DMS79 treated with DMSO at 0.1 percent for 48 hours (cell line): ENCODE results near the gene CNIH1.
"Not testable (repeated sequence)": the region's sequence is repeated elsewhere in the genome, so short reads cannot be mapped to it uniquely, and the experiment has no call there.

ENCODE experiments used
- DNase-seq: peaks from one replicate; lab custom pipeline; 2025; lab: John Stamatoyannopoulos, UW

CNIH1 gene

DNA sequence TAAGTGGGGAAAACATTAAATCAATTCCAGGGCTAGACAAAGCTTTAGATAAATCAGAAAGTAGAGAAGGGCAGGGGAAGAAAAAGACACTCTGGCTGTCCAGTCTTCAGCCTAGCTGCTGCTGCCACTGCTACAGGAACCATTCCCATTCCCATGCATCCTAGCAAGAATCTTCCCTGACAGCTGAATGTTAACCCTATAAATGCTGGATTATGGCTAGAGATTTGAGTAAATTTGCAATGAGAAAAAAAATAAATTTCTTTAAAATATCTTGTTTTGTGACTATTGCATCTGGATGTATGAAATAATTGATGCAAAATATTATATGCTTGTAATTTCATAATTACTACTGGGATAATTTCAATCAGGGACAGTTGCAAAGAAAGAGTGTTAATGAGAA lies 59.4 kb downstream of the CNIH1 start:
- DNase-seq = no peak

DNA sequence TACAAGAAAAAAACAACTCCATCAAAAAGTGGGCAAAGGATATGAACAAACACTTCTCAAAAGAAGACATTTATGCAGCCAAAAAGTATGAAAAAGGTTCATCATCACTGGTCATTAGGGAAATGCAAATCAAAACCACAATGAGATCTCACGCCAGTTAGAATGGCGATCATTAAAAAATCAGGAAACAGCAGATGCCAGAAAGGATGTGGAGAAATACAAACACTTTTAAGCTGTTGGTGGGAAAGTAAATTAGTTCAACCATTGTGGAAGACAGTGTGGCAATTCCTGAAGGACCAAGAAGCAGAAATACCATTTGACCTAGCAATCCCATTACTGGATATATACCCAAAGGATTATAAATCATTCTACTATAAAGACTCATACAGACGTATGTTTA lies 60.6 kb downstream of the CNIH1 start:
- DNase-seq = not testable (repeated sequence)

DNA sequence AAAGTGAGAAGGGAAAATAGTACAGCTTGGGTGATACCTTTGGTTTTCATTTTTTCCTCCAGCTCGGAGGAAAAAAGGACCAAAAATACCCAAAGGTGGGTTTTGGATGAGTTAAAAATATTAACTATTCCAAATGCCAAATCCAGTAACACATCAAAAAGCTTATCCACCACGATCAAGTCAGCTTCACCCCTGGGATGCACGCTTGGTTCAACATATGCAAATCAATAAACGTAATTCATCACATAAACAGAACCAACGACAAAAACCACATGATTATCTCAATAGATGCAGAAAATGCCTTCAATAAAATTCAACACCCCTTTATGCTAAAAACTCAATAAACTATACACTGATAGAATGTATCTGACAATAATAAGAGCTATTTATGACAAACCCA lies 62.3 kb downstream of the CNIH1 start:
- DNase-seq = not testable (repeated sequence)

DNA sequence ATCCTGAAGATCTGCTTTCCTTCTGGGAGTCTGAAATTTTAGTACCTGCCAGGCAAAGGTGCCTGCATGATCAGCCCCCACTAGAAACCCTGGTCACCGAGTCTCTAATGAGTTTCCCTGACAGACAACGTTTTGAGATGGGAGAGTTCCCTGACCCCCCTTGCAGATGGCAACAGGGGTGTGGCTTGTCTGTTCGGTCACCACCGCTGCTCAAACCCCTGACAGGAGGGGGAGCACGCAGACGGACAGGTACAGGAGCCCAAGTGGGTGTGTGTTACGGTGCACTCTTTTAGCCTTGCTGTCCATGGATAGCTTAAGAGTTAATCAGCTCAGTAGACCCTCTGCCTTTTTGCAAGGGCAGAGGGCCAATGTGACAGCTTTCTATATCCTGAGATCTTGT lies 63.7 kb downstream of the CNIH1 start:
- no peak for DNase-seq

DNA sequence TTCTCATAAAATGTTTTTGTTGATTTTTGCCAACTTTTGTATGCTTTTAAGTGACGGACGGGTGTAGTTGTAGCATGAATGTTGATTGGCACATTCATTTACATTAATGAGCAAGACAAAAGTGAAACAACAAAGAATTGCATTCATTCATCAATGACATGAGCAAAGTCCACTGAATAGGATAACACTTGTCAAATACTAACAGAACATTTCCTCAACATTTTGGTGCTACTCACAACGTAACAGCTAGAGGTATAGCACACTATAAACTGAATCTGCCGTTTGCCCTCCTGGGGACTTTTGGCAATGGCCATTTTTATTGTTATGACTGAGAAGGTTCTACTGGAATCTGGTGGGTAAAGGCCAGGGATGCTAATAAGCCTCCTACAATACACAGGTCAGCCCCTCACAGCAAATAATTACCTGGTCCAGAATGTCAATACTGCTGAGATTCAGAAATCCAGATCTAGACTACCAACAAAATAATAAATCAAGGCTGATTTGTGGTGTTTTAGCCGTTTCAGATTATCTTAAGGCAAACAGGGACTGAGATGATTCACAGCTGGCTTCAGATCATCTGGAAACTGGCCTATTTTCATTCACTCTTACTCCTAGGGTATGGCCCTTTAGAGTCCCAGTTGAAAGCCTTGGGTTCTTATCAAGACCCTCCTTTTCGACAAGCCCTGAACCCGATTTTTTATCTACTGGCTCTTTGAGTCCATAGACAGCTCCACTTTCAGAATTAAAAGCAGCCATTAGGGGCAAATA lies 66.9 kb downstream of the CNIH1 start:
- no peak for DNase-seq
